Measurements from ENCODE around the gene TNFAIP8L3. TPM values are rescaled to one million over a fixed set of nuclear protein-coding genes. Genes with fewer than 3 reads are reported as not detected.
A peak's percentile ranks its signal among the peaks of the same experiment; 100 is the strongest.

Gene TNFAIP8L3
- total RNA-seq, 4 donors from 2014 or later: 3.2 to 5.8 (median 4.0) TPM

DNA sequence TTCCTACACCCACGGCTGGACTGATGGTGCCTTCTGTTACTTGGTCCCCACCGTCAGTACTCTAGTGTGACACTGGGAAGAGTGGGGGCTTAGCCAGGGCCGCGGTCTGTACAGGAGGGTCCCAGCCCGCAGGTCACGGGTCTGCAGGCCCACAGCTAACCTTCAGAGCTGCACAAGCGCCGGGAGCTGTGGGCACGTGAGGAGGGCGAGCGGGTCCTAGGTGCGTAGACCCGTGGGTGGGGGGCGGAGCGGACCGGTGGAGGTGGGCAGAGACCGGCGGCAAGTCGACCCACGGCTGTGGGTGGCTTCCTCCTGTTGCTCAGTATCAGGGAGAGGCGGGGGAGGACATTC, 1.2 kb downstream of the TNFAIP8L3 start:
- TF ChIP-seq, protein P1, sequence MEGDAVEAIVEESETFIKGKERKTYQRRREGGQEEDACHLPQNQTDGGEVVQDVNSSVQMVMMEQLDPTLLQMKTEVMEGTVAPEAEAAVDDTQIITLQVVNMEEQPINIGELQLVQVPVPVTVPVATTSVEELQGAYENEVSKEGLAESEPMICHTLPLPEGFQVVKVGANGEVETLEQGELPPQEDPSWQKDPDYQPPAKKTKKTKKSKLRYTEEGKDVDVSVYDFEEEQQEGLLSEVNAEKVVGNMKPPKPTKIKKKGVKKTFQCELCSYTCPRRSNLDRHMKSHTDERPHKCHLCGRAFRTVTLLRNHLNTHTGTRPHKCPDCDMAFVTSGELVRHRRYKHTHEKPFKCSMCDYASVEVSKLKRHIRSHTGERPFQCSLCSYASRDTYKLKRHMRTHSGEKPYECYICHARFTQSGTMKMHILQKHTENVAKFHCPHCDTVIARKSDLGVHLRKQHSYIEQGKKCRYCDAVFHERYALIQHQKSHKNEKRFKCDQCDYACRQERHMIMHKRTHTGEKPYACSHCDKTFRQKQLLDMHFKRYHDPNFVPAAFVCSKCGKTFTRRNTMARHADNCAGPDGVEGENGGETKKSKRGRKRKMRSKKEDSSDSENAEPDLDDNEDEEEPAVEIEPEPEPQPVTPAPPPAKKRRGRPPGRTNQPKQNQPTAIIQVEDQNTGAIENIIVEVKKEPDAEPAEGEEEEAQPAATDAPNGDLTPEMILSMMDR (IDR thresholded peaks at IDR 0.05): no peak
- no peak for TF ChIP-seq POLR2A (IDR thresholded peaks at IDR 0.05)
- Histone ChIP-seq H3K27ac (peak overlapping the region; percentile 22 to 62 (median 56)), H3K9me3 (no peaks in the 10 kb centered on the region), H3K4me3 (peak overlapping the region; percentile 20 to 58 (median 39)), H3K27me3 (no peaks in the 10 kb centered on the region), H3K4me1 (peaks cover 0 to 22% (median 4%) of the 10 kb centered on the region in 4 donors), H3K36me3 (no peaks in the 10 kb centered on the region)
- DNase-seq: no peak

DNA sequence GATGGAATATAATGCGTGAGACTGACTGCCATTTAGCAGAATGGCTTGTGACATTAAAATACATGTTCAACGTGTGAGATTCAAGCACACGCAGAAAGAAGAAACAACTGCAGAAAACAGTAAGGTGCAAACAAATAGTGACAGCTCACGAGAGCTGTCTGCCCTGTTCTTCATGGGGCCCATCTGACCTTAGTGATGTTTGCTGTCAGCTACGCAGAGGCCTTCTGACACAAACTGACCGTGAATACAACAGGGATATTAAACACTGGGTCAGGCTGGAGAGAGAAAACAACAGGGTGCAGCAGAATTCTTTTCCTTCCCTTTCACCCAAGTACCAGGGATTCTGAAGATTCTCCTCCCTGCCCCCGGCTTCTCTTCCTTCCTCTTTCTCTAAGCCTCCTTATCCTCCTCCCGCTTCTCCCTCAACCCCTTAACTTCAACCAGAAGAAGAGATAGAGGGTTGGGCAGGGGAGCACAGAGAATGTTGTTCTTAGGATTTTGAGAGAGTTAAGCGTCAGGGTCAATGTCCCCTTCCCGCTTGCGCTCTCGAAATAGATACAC, 2.1 kb downstream of the TNFAIP8L3 start:
- no peak for TF ChIP-seq POLR2A (IDR thresholded peaks at IDR 0.05)
- H3K4me1 ChIP-seq: peaks cover 0 to 22% (median 4%) of the 10 kb centered on the region in 4 donors
- H3K36me3 ChIP-seq: no peaks in the 10 kb centered on the region
- H3K9me3 ChIP-seq: no peaks in the 10 kb centered on the region
- peak overlapping the region in 2 of 4 donors; percentile 22 to 60 for H3K27ac ChIP-seq
- DNase-seq: no peak
- no peaks in the 10 kb centered on the region for H3K27me3 ChIP-seq
- no peak overlapping the region for H3K4me3 ChIP-seq

DNA sequence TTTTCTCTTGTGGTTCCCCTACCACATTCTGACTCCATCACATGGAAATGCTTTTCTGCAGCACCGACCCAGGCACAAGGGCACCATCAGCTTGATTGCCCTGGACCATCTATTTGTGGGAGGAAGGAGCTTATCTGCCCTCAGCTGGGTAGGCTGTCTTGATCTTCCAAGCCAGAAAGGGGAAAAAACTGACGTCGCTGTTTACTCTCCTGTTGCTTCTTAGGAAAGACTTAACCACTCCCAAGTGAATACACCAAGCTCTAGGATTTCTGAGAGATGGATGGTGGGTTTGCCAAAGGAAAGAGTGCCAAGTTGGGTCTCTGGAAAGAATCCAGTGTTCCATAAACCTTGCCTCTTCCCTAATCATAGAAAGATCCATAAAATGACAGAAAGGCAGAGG, 4.0 kb downstream of the TNFAIP8L3 start:
- H3K4me1 ChIP-seq: peaks cover 0 to 22% (median 4%) of the 10 kb centered on the region in 4 donors
- H3K27ac ChIP-seq: no peak overlapping the region
- no peak overlapping the region for H3K4me3 ChIP-seq
- H3K36me3 ChIP-seq: no peaks in the 10 kb centered on the region
- no peaks in the 10 kb centered on the region for H3K9me3 ChIP-seq
- no peaks in the 10 kb centered on the region for H3K27me3 ChIP-seq
- no peak for TF ChIP-seq POLR2A (IDR thresholded peaks at IDR 0.05)
- TF ChIP-seq, protein P1 (IDR thresholded peaks at IDR 0.05): no peak
- no peak for DNase-seq

GRCh38 chr15:51089699-51090453, 4.8 kb downstream of the TNFAIP8L3 start:
- H3K27me3 ChIP-seq: no peaks in the 10 kb centered on the region
- no peaks in the 10 kb centered on the region for H3K9me3 ChIP-seq
- no peak for TF ChIP-seq POLR2A (IDR thresholded peaks at IDR 0.05)
- TF ChIP-seq, protein P1 (IDR thresholded peaks at IDR 0.05): no peak
- no peak for DNase-seq
- H3K4me1 ChIP-seq: peaks cover 0 to 16% (median 4%) of the 10 kb centered on the region in 4 donors
- no peak overlapping the region for H3K4me3 ChIP-seq
- no peak overlapping the region for H3K27ac ChIP-seq
- H3K36me3 ChIP-seq: no peaks in the 10 kb centered on the region

DNA sequence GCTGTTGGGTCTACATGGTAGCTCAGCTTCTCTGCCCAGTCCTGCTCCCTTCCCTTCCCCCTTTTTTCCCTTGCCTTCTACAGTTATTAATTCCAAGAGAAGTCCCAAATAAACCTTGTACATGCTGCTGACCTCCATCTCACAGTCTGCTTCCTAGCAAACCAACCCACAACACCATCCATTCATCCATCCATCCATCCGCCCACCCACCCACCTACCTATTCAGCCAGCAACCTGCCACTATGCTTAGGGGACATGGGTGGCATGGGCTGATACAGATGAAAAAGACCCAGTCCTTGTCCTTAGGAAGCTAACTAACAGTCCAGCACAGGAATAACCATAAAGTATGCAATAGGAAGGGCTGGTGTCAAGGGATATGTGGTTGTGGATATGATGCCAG, 5.7 kb downstream of the TNFAIP8L3 start:
- no peak overlapping the region for H3K4me3 ChIP-seq
- H3K36me3 ChIP-seq: no peaks in the 10 kb centered on the region
- TF ChIP-seq POLR2A (IDR thresholded peaks at IDR 0.05): no peak
- TF ChIP-seq, protein P1 (IDR thresholded peaks at IDR 0.05): no peak
- no peaks in the 10 kb centered on the region for H3K27me3 ChIP-seq
- no peaks in the 10 kb centered on the region for H3K9me3 ChIP-seq
- no peak overlapping the region for H3K27ac ChIP-seq
- no peak for DNase-seq
- peaks cover 0 to 10% (median 3%) of the 10 kb centered on the region in 4 donors for H3K4me1 ChIP-seq

DNA sequence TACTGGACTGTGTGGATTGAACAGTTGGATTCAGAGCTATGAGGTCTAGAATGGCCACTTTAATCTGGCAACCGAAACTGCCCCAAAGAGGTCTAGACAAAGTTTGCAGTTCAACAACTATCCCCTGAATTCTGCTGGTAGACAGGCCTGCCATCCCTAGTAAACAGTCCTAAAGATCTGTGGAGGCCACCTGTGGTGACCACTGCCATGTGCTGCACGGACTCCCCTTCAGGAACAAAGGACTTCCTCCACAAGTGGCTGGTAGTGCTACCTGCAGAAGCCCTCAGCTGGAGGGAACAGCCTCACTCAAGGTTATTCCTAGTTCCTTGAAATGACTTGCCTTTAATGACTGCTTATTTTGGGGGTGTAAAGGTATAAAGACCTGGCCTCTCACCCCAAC, 6.1 kb downstream of the TNFAIP8L3 start:
- H3K4me3 ChIP-seq: no peak overlapping the region
- peaks cover 0 to 7% (median under 1%) of the 10 kb centered on the region in 4 donors for H3K4me1 ChIP-seq
- no peak overlapping the region for H3K27ac ChIP-seq
- DNase-seq: no peak
- TF ChIP-seq, protein P1 (IDR thresholded peaks at IDR 0.05): no peak
- no peak for TF ChIP-seq POLR2A (IDR thresholded peaks at IDR 0.05)
- no peaks in the 10 kb centered on the region for H3K36me3 ChIP-seq
- no peaks in the 10 kb centered on the region for H3K9me3 ChIP-seq
- H3K27me3 ChIP-seq: no peaks in the 10 kb centered on the region

All from Peyer's patch (tissue), 4 donors.